CD14-positive monocyte (primary cell): ENCODE results near the gene FAM118B. TPM values are rescaled to one million over a fixed set of nuclear protein-coding genes. Genes with fewer than 3 reads are reported as not detected.
"Not testable (repeated sequence)": the region's sequence is repeated elsewhere in the genome, so short reads cannot be mapped to it uniquely, and the experiment has no call there.

Source experiments
- DNase-seq, 3 donors: peaks; one replicate each; pipeline ENCODE4 v3.0.0-alpha.2; 2011 to 2022
- H2AFZ ChIP-seq: 2 replicates; pipeline ENCODE4 v1.6.0; 2012; ENCODE audit warnings: mild to moderate bottlenecking, low read depth, low read length, inconsistent platforms; ENCODE audit not compliant: insufficient read depth, poor library complexity, severe bottlenecking
- H3K27ac ChIP-seq, 2 donors: 1 replicate in 1 of 2; 2 replicates in 1 of 2; pipeline ENCODE4 v1.5.1; 2012 to 2013; ENCODE audit warnings: low read length in 2 of 2, control low read depth in 1 of 2, inconsistent platforms in 1 of 2, low read depth in 1 of 2, mild to moderate bottlenecking in 1 of 2
- H3K27me3 ChIP-seq, 2 donors: one replicate each; pipeline versions ENCODE4 v1.6.0 to v1.6.1; 2011 to 2013; ENCODE audit warnings: low read length in 2 of 2; ENCODE audit not compliant: control insufficient read depth in 2 of 2, insufficient read depth in 2 of 2
- H3K36me3 ChIP-seq, 2 donors: replicated peaks in 1 of 2; 1 replicate in 1 of 2; 2 replicates in 1 of 2; pipeline versions ENCODE4 v1.5.1 to v1.6.1; 2012 to 2013; ENCODE audit warnings: low read length in 2 of 2, control low read depth in 1 of 2, inconsistent platforms in 1 of 2, mild to moderate bottlenecking in 1 of 2; ENCODE audit not compliant: insufficient read depth in 2 of 2, control insufficient read depth in 1 of 2
- H3K4me1 ChIP-seq, 2 donors: 1 replicate in 1 of 2; 2 replicates in 1 of 2; pipeline versions ENCODE4 v1.5.1 to v1.6.1; 2012 to 2013; ENCODE audit warnings: low read length in 2 of 2, control low read depth in 1 of 2, inconsistent platforms in 1 of 2, mild to moderate bottlenecking in 1 of 2, moderate library complexity in 1 of 2; ENCODE audit not compliant: insufficient read depth in 2 of 2, control insufficient read depth in 1 of 2
- H3K4me2 ChIP-seq: replicated peaks from 2 replicates; pipeline ENCODE3; 2012; ENCODE audit warnings: low read length, moderate library complexity, mild to moderate bottlenecking; ENCODE audit not compliant: poor library complexity, severe bottlenecking; ENCODE audit errors: extremely low read depth
- H3K4me3 ChIP-seq, 3 experiments: fragments of 200-600 bp in 1 of 3; sonication (generic) in 1 of 3; replicated peaks in 1 of 3; 1 replicate in 2 of 3; 2 replicates in 1 of 3; pipeline ENCODE4 v1.5.1; 2011 to 2013; ENCODE audit warnings: low read length in 3 of 3, mild to moderate bottlenecking in 3 of 3, control low read depth in 2 of 3, low read depth in 2 of 3, inconsistent platforms in 1 of 3, moderate library complexity in 1 of 3
- H3K79me2 ChIP-seq: 2 replicates; pipeline ENCODE4 v1.6.0; 2012; ENCODE audit warnings: mild to moderate bottlenecking, control low read depth, inconsistent platforms, low read length, moderate library complexity; ENCODE audit not compliant: insufficient read depth
- H3K9ac ChIP-seq: 2 replicates; pipeline ENCODE4 v1.6.0; 2017; ENCODE audit warnings: low read length, mild to moderate bottlenecking; ENCODE audit not compliant: insufficient read depth, poor library complexity, severe bottlenecking
- H3K9me3 ChIP-seq, 2 donors: replicated peaks in 1 of 2; 1 replicate in 1 of 2; 2 replicates in 1 of 2; pipeline versions ENCODE4 v1.5.1 to v1.6.1; 2012 to 2013; ENCODE audit warnings: low read length in 2 of 2, control low read depth in 1 of 2; ENCODE audit not compliant: control insufficient read depth in 1 of 2, insufficient read depth in 1 of 2
- H4K20me1 ChIP-seq: 2 replicates; pipeline ENCODE4 v1.6.0; 2012; ENCODE audit warnings: mild to moderate bottlenecking, low read length, control low read depth, moderate library complexity; ENCODE audit not compliant: insufficient read depth
- H3K27ac Mint-ChIP-seq, 7 donors: one replicate each; pipeline ENCODE4 v1.8.0; 2020; ENCODE audit warnings: mild to moderate bottlenecking in 7 of 7, mixed read lengths in 7 of 7, moderate library complexity in 6 of 7, inconsistent platforms in 2 of 7
- H3K27me3 Mint-ChIP-seq, 3 donors: one replicate each; pipeline ENCODE4 v1.8.0; 2021 to 2022; ENCODE audit warnings: low read depth in 3 of 3, mild to moderate bottlenecking in 3 of 3, mixed read lengths in 3 of 3, moderate library complexity in 3 of 3, inconsistent platforms in 1 of 3
- H3K36me3 Mint-ChIP-seq, 2 donors: one replicate each; pipeline ENCODE4 v1.8.0; 2020; ENCODE audit warnings: mixed read lengths in 2 of 2, inconsistent platforms in 1 of 2, mild to moderate bottlenecking in 1 of 2
- H3K4me1 Mint-ChIP-seq: one replicate; pipeline ENCODE4 v1.8.0; 2020; ENCODE audit warnings: mild to moderate bottlenecking, mixed read lengths
- H3K4me3 Mint-ChIP-seq, 2 donors: one replicate each; pipeline ENCODE4 v1.8.0; 2020; ENCODE audit warnings: mild to moderate bottlenecking in 2 of 2, mixed read lengths in 2 of 2, moderate library complexity in 1 of 2
- H3K9me3 Mint-ChIP-seq, 7 donors: one replicate each; pipeline ENCODE4 v1.8.0; 2020 to 2022; ENCODE audit warnings: mixed read lengths in 7 of 7, mild to moderate bottlenecking in 6 of 7, moderate library complexity in 6 of 7, inconsistent platforms in 2 of 7
- WGBS: methylation state at CpG from one replicate; pipeline ENCODE4 v1.1.5; 2013; ENCODE audit warnings: missing lambda C conversion rate; ENCODE audit not compliant: insufficient coverage; 5-methylcytosine and 5-hydroxymethylcytosine counted together
- intact Hi-C, 2 donors: fragments of 100-400 bp; cut with micrococcal nuclease; formaldehyde crosslinking; loops; one replicate each; pipeline versions ENCODE4 v1.15.0 to v1.15.1; 2023
- polyA plus RNA-seq, 3 donors: library from polyadenylated mRNA; depleted of rRNA in 1 of 3; unstranded in 2 of 3; stranded (reverse) in 1 of 3; fragments of 300-500 nt in 2 of 3; fragments of >200 nt in 1 of 3; fragmentation: Illumina TruSeq in 2 of 3; gene quantifications; 1 replicate in 2 of 3; 2 replicates in 1 of 3; pipeline ENCODE4 v1.2.3, GENCODE V29; 2012 to 2021
- TF ChIP-seq, protein P1 (sequence below): fragments of 200-600 bp; IDR thresholded peaks from one replicate; pipeline ENCODE4 v1.8.0; 2022; ENCODE audit warnings: antibody characterized with exemption, mild to moderate bottlenecking

Gene FAM118B
- polyA plus RNA-seq, 3 donors = 13.6 to 18.7 (median 16.5) TPM

GRCh38 chr11:126254819-126255218, 43.2 kb downstream of the FAM118B start:
- H3K4me2 ChIP-seq = no peak overlapping the region
- H3K27me3 ChIP-seq = no peaks in the 10 kb centered on the region
- intact Hi-C loops = no loop called here
- H3K4me1 ChIP-seq = no peaks in the 10 kb centered on the region
- H3K9ac ChIP-seq = no peak overlapping the region
- H3K36me3 ChIP-seq = peaks cover 61 to 89% of the 10 kb centered on the region in 2 donors
- Mint-ChIP-seq H3K27me3 (no peaks in the 10 kb centered on the region), H3K4me3 (no peak overlapping the region), H3K4me1 (no peaks in the 10 kb centered on the region), H3K9me3 (peaks cover 0 to 2% (median 0%) of the 10 kb centered on the region in 7 donors), H3K36me3 (peaks cover 68 to 72% of the 10 kb centered on the region in 2 donors), H3K27ac (no peak overlapping the region)
- TF ChIP-seq, protein P1, sequence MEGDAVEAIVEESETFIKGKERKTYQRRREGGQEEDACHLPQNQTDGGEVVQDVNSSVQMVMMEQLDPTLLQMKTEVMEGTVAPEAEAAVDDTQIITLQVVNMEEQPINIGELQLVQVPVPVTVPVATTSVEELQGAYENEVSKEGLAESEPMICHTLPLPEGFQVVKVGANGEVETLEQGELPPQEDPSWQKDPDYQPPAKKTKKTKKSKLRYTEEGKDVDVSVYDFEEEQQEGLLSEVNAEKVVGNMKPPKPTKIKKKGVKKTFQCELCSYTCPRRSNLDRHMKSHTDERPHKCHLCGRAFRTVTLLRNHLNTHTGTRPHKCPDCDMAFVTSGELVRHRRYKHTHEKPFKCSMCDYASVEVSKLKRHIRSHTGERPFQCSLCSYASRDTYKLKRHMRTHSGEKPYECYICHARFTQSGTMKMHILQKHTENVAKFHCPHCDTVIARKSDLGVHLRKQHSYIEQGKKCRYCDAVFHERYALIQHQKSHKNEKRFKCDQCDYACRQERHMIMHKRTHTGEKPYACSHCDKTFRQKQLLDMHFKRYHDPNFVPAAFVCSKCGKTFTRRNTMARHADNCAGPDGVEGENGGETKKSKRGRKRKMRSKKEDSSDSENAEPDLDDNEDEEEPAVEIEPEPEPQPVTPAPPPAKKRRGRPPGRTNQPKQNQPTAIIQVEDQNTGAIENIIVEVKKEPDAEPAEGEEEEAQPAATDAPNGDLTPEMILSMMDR = no peak
- no peaks in the 10 kb centered on the region for H3K79me2 ChIP-seq
- H3K9me3 ChIP-seq = no peaks in the 10 kb centered on the region
- no peak overlapping the region for H3K27ac ChIP-seq
- DNase-seq = no peak
- no peak overlapping the region for H2AFZ ChIP-seq
- no CpG with 5 or more reads among the region's 1 CpG for WGBS
- H3K4me3 ChIP-seq = no peak overlapping the region
- H4K20me1 ChIP-seq = no peaks in the 10 kb centered on the region

DNA sequence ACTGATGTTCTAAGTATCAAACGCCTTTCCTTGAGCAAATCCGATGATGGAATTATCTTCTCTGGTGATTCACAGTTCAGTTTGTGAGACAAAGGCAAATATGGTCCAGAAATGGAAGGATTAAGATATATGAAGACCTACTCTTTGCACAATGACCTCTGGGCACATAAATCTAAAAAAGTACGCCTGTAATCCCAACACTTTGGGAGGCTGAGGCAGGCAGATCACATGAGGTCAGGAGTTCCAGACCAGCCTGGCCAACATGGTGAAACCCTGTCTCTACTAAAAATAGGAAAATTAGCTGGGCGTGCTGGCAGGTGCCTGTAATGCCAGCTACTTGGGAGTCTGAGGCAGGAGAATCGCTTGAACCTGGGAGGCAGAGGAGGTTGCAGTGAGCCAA, 43.9 kb downstream of the FAM118B start:
- H3K4me1 ChIP-seq, H3K9ac ChIP-seq, H3K9me3 ChIP-seq, H3K4me1 Mint-ChIP-seq, intact Hi-C loops, H3K4me3 ChIP-seq, DNase-seq, H2AFZ ChIP-seq, H3K4me2 ChIP-seq, H3K27ac ChIP-seq, H3K4me3 Mint-ChIP-seq, H3K9me3 Mint-ChIP-seq, H4K20me1 ChIP-seq, H3K79me2 ChIP-seq, H3K27me3 ChIP-seq, H3K27me3 Mint-ChIP-seq: not testable (repeated sequence)
- Mint-ChIP-seq H3K36me3 (peaks cover 67 to 68% of the 10 kb centered on the region in 2 donors), H3K27ac (peak overlapping the region in 1 of 7 donors; percentile 52)
- peaks cover 62 to 92% of the 10 kb centered on the region in 2 donors for H3K36me3 ChIP-seq
- 100% methylated on average over 1 of the region's 5 CpGs for WGBS
